Measurements from ENCODE around the gene CAPN2.

DNA sequence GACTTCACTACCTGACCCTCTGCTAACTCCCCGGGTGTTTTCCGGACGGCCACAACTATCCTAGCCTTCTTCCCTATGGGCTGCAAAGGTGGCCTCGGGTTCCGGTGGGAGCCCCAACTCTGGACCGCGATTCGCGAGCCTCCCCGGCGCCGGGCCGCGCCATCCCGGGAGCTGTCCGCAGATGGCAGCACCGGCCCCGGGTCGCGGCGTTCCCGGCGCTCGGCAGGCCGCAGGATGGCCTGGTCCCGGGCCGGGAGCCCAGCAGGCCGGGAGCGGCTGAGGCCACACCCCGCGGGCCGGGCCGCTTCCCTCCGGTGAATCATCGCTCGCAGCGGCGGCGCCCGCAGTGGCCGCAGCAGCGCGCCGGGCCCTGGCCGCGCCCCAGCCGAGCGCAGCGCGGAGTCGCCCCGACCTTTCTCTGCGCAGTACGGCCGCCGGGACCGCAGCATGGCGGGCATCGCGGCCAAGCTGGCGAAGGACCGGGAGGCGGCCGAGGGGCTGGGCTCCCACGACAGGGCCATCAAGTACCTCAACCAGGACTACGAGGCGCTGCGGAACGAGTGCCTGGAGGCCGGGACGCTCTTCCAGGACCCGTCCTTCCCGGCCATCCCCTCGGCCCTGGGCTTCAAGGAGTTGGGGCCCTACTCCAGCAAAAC lies at the start of gene CAPN2:
- TF ChIP-seq, protein P1, sequence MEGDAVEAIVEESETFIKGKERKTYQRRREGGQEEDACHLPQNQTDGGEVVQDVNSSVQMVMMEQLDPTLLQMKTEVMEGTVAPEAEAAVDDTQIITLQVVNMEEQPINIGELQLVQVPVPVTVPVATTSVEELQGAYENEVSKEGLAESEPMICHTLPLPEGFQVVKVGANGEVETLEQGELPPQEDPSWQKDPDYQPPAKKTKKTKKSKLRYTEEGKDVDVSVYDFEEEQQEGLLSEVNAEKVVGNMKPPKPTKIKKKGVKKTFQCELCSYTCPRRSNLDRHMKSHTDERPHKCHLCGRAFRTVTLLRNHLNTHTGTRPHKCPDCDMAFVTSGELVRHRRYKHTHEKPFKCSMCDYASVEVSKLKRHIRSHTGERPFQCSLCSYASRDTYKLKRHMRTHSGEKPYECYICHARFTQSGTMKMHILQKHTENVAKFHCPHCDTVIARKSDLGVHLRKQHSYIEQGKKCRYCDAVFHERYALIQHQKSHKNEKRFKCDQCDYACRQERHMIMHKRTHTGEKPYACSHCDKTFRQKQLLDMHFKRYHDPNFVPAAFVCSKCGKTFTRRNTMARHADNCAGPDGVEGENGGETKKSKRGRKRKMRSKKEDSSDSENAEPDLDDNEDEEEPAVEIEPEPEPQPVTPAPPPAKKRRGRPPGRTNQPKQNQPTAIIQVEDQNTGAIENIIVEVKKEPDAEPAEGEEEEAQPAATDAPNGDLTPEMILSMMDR (IDR thresholded peaks at IDR 0.05): peak; percentile 58 to 92 (median 88)
- peak; percentile 52 to 90 for TF ChIP-seq POLR2A (IDR thresholded peaks at IDR 0.05)
